A549 (cell line): ENCODE measurements around the gene MYO1D.

Source experiments
- CBX8 ChIP-seq: fragments of 200-600 bp; sonication (generic); IDR thresholded peaks from 2 replicates; pipeline ENCODE4 v1.6.1; 2016
- CEBPB ChIP-seq, 2 experiments: fragments of >200 bp in 1 of 2; sonication (Bioruptor Twin) in 1 of 2; formaldehyde crosslinking in 1 of 2; IDR thresholded peaks; 2 replicates each; pipeline ENCODE4 v1.6.1; 2012 to 2016
- CHD4 ChIP-seq: fragments of 200-600 bp; sonication (generic); IDR thresholded peaks from 2 replicates; pipeline ENCODE4 v1.6.1; 2016; ENCODE audit warnings: antibody characterized with exemption, mild to moderate bottlenecking, borderline replicate concordance
- EHMT2 ChIP-seq: fragments of 200-600 bp; sonication (generic); IDR thresholded peaks from 2 replicates; pipeline ENCODE4 v1.6.1; 2016; ENCODE audit warnings: antibody characterized with exemption, low read depth, mild to moderate bottlenecking, moderate library complexity
- EP300 ChIP-seq, 2 experiments: fragments of >200 bp; sonication (Bioruptor Twin); formaldehyde crosslinking; IDR thresholded peaks; 2 replicates in 1 of 2; 3 replicates in 1 of 2; pipeline ENCODE4 v1.6.1; 2016 to 2017
- ESRRA ChIP-seq: fragments of 150-350 bp; IDR thresholded peaks from 2 replicates; pipeline ENCODE4 v1.6.1; 2014; ENCODE audit warnings: mild to moderate bottlenecking, low read length, borderline replicate concordance
- MAZ ChIP-seq: fragments of 150-350 bp; IDR thresholded peaks from 2 replicates; pipeline ENCODE4 v1.6.1; 2014; ENCODE audit warnings: antibody characterized with exemption, low read depth, low read length, borderline replicate concordance
- POLR2A ChIP-seq: IDR thresholded peaks from 2 replicates; pipeline ENCODE4 v1.6.1; 2012; ENCODE audit warnings: mild to moderate bottlenecking, low read length
- TP53 ChIP-seq: fragments of 250-450 bp; sonication (Bioruptor Pico); IDR thresholded peaks from 2 replicates; pipeline ENCODE4 v1.5.0; 2021; ENCODE audit warnings: mild to moderate bottlenecking, moderate library complexity
- TF ChIP-seq, protein P1 (sequence below): fragments of 450-650 bp; IDR thresholded peaks from 2 replicates; pipeline ENCODE4 v1.6.1; 2014; ENCODE audit warnings: antibody characterized with exemption
- TF ChIP-seq, protein P2 (sequence below): fragments of >200 bp; sonication (Bioruptor Twin); formaldehyde crosslinking; IDR thresholded peaks from 3 replicates; pipeline ENCODE4 v1.5.1; 2016
- TF ChIP-seq, protein P3 (sequence below): IDR thresholded peaks from 2 replicates; pipeline ENCODE4 v1.6.1; 2012

DNA sequence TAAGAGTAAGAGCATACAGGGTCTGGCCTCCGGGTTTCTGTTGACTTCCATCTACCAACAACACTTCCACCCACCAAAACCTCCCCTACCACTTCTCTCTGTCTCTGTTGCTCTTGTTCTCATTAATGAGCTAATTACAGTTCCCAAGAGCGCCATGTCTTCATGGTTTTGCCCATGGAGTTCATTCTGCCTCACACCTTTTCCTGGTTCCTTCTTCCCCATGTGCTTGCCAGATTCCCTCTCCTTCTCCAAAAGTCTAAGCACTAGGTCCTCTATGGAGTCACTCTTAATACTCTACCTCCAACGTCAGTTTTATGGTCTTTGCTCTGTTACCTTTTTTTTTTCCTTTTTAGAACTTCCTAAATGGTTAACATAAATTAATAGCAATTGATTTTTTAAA, 92.8 kb downstream of the MYO1D start:
- TF ChIP-seq EP300 (IDR thresholded peaks at IDR 0.05) (no peak), EHMT2 (no peak), POLR2A (no peak), CEBPB (IDR thresholded peaks at IDR 0.05) (no peak), ESRRA (no peak), CHD4 (no peak), CBX8 (no peak), TP53 (CRISPR knock-in tag) (no peak), MAZ (no peak)
- TF ChIP-seq, protein P1, sequence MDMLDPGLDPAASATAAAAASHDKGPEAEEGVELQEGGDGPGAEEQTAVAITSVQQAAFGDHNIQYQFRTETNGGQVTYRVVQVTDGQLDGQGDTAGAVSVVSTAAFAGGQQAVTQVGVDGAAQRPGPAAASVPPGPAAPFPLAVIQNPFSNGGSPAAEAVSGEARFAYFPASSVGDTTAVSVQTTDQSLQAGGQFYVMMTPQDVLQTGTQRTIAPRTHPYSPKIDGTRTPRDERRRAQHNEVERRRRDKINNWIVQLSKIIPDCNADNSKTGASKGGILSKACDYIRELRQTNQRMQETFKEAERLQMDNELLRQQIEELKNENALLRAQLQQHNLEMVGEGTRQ, result no peak
- TF ChIP-seq, protein P2, sequence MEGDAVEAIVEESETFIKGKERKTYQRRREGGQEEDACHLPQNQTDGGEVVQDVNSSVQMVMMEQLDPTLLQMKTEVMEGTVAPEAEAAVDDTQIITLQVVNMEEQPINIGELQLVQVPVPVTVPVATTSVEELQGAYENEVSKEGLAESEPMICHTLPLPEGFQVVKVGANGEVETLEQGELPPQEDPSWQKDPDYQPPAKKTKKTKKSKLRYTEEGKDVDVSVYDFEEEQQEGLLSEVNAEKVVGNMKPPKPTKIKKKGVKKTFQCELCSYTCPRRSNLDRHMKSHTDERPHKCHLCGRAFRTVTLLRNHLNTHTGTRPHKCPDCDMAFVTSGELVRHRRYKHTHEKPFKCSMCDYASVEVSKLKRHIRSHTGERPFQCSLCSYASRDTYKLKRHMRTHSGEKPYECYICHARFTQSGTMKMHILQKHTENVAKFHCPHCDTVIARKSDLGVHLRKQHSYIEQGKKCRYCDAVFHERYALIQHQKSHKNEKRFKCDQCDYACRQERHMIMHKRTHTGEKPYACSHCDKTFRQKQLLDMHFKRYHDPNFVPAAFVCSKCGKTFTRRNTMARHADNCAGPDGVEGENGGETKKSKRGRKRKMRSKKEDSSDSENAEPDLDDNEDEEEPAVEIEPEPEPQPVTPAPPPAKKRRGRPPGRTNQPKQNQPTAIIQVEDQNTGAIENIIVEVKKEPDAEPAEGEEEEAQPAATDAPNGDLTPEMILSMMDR, result no peak
- TF ChIP-seq, protein P3, sequence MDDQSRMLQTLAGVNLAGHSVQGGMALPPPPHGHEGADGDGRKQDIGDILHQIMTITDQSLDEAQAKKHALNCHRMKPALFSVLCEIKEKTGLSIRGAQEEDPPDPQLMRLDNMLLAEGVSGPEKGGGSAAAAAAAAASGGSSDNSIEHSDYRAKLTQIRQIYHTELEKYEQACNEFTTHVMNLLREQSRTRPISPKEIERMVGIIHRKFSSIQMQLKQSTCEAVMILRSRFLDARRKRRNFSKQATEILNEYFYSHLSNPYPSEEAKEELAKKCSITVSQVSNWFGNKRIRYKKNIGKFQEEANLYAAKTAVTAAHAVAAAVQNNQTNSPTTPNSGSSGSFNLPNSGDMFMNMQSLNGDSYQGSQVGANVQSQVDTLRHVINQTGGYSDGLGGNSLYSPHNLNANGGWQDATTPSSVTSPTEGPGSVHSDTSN, result no peak
